Psoas muscle (tissue), 8 donors: ENCODE results near the gene NHEJ1. TPM values are rescaled to one million over a fixed set of nuclear protein-coding genes. Genes with fewer than 3 reads are reported as not detected.

Experiments used
- ATAC-seq, 4 donors: fragments of 200-7000 bp; cut with Tn5 transposase; one replicate each; pipeline ENCODE4 v1.9.1; 2020; ENCODE audit warnings: moderate library complexity in 3 of 4, mild to moderate bottlenecking in 2 of 4
- DNase-seq, 2 donors: peaks; one replicate each; pipeline ENCODE4 v3.0.0-alpha.2; 2020
- H3K27ac ChIP-seq: fragments of 200-600 bp; one replicate; pipeline ENCODE4 v1.8.0; 2022
- H3K27me3 ChIP-seq, 3 donors: fragments of 200-600 bp in 1 of 3; one replicate each; pipeline versions ENCODE4 v1.6.1 to v1.8.0; 2013 to 2022; ENCODE audit warnings: low read length in 2 of 3, mild to moderate bottlenecking in 2 of 3, moderate library complexity in 1 of 3; ENCODE audit not compliant: insufficient read depth in 3 of 3
- H3K36me3 ChIP-seq, 2 donors: fragments of 200-600 bp in 1 of 2; one replicate each; pipeline versions ENCODE4 v1.6.1 to v1.8.0; 2013 to 2022; ENCODE audit warnings: low read depth in 1 of 2, mild to moderate bottlenecking in 1 of 2, moderate library complexity in 1 of 2; ENCODE audit not compliant: insufficient read depth in 1 of 2
- H3K4me1 ChIP-seq: fragments of 200-600 bp; one replicate; pipeline ENCODE4 v1.8.0; 2022
- H3K4me3 ChIP-seq: fragments of 200-600 bp; one replicate; pipeline ENCODE4 v1.8.0; 2022; ENCODE audit warnings: mild to moderate bottlenecking
- H3K9me3 ChIP-seq: fragments of 200-600 bp; one replicate; pipeline ENCODE4 v1.8.0; 2022
- WGBS, 3 donors: extraction: QIAGEN DNeasy Blood & Tissue Kit; methylation state at CpG; one replicate each; pipeline versions ENCODE4 v1.1.6 to v1.1.7; 2013; 5-methylcytosine and 5-hydroxymethylcytosine counted together
- intact Hi-C, 2 donors: fragments of 100-400 bp; cut with DNase I; formaldehyde crosslinking; loops; one replicate each; pipeline versions ENCODE4 v1.11.0 to v1.14.2; 2022
- polyA plus RNA-seq, 3 donors: library from polyadenylated mRNA; stranded (reverse); fragments of 200-250 nt; gene quantifications; one replicate each; pipeline ENCODE4 v1.2.3, GENCODE V29; 2013
- total RNA-seq, 4 donors: library from RNA; stranded (reverse); fragmentation: NEBNext Ultra II Directional in 2 of 4; extraction: Animal tissue kit (Norgen Biotek cat#: 25700) in 2 of 4; gene quantifications; one replicate each; pipeline versions ENCODE4 v1.2.1 to v1.2.4, GENCODE V29; 2021 to 2023
- TF ChIP-seq, protein P1 (sequence below): fragments of 200-600 bp; IDR thresholded peaks from one replicate; pipeline ENCODE4 v1.8.0; 2022; ENCODE audit warnings: antibody characterized with exemption
- donor health status: healthy with polysubstance abuse.
- donor health status: DM: no; HTN: no; CAD: no; lungs with moderate emphysema.
- donor health status: Bipolar disorder and iron deficiency.
- donor health status: healthy.
- donor health status: DM: yes; HTN: yes; CAD: no.
- donor health status: DM: no; HTN: no; CAD: no.
- donor health status: DM: no; HTN: no; CAD: no.
- donor health status: DM: yes; HTN: yes; CAD: no.

The NHEJ1 gene
- total and polyA plus RNA-seq, 7 donors = 10.7 to 20.5 (median 14.4) TPM

GRCh38 chr2:219168932-219169331 lies 8.3 kb upstream of the NHEJ1 start:
- H3K36me3 ChIP-seq = peaks cover 0 to 19% of the 10 kb centered on the region in 2 donors
- H3K27ac ChIP-seq = no peak overlapping the region
- no peaks in the 10 kb centered on the region for H3K27me3 ChIP-seq
- H3K9me3 ChIP-seq = no peaks in the 10 kb centered on the region
- DNase-seq = no peak
- ATAC-seq = no peak
- TF ChIP-seq, protein P1, sequence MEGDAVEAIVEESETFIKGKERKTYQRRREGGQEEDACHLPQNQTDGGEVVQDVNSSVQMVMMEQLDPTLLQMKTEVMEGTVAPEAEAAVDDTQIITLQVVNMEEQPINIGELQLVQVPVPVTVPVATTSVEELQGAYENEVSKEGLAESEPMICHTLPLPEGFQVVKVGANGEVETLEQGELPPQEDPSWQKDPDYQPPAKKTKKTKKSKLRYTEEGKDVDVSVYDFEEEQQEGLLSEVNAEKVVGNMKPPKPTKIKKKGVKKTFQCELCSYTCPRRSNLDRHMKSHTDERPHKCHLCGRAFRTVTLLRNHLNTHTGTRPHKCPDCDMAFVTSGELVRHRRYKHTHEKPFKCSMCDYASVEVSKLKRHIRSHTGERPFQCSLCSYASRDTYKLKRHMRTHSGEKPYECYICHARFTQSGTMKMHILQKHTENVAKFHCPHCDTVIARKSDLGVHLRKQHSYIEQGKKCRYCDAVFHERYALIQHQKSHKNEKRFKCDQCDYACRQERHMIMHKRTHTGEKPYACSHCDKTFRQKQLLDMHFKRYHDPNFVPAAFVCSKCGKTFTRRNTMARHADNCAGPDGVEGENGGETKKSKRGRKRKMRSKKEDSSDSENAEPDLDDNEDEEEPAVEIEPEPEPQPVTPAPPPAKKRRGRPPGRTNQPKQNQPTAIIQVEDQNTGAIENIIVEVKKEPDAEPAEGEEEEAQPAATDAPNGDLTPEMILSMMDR = no peak
- H3K4me3 ChIP-seq = no peak overlapping the region
- peaks cover 20% of the 10 kb centered on the region for H3K4me1 ChIP-seq
- intact Hi-C loops = loop anchor here in 1 of 2 donors (10.0 kb wide), 2 partner anchors 216 to 366 kb away; partner anchors contain the start of gene DNPEP

DNA sequence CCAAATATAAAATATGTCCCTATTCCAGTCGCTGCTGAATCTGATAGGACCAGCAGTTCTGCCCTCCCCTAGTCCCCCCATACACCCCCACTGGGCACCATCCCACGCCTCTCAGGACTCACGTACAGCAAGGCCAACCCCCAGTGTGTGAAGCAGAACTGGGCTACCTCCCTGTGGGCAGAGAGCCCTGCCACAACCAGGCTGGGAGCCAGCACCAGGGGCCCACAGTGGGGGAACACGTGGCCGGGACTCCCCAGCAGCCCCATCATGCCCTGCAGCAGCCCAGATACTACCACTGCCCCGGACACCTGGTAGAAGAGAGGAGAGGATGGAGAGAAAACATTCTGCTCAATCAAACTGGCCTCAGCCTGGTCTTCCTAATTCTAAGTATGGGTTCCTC lies 7.9 kb upstream of the NHEJ1 start:
- intact Hi-C loops = loop anchor here in 1 of 2 donors (10.0 kb wide), 2 partner anchors 216 to 366 kb away; partner anchors contain the start of gene DNPEP
- no peak for ATAC-seq
- WGBS, 3 donors = 66 to 67% (median 66%) methylated on average over 5 to 6 of the region's 6 CpGs
- Histone ChIP-seq H3K36me3 (peaks cover 0 to 15% of the 10 kb centered on the region in 2 donors), H3K4me3 (no peak overlapping the region), H3K4me1 (peaks cover 20% of the 10 kb centered on the region), H3K27ac (no peak overlapping the region), H3K27me3 (no peaks in the 10 kb centered on the region), H3K9me3 (no peaks in the 10 kb centered on the region)
- no peak for DNase-seq
- TF ChIP-seq, protein P1 = no peak

DNA sequence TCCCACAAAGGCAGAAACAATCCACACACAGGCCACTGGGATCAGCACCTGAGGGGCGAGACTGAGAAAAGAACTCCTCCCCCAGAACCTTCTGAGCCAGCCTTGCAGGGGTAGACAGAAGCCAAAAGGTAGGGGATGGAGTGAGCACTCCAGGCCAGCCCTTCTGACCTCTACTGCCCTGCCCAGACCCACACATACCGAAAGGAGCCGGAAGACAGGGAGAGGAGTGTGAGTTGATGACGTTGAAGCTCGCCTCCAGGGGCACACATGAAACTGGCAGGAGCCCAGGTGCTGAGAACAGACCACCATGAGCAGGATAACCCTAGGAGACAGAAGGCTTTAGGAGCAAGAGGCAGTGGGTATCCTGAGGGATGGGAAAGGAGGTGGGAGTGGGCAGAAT lies 7.4 kb upstream of the NHEJ1 start:
- intact Hi-C loops = loop anchor here in 1 of 2 donors (10.0 kb wide), 2 partner anchors 217 to 367 kb away; partner anchors contain the start of gene DNPEP
- Histone ChIP-seq H3K4me1 (peaks cover 20% of the 10 kb centered on the region), H3K4me3 (no peak overlapping the region), H3K27me3 (no peaks in the 10 kb centered on the region), H3K27ac (no peak overlapping the region), H3K36me3 (peaks cover 0 to 10% of the 10 kb centered on the region in 2 donors), H3K9me3 (no peaks in the 10 kb centered on the region)
- ATAC-seq = no peak
- DNase-seq = no peak
- TF ChIP-seq, protein P1 = no peak
- WGBS, 3 donors = 56 to 65% (median 64%) methylated on average over 5 of the region's 5 CpGs

DNA sequence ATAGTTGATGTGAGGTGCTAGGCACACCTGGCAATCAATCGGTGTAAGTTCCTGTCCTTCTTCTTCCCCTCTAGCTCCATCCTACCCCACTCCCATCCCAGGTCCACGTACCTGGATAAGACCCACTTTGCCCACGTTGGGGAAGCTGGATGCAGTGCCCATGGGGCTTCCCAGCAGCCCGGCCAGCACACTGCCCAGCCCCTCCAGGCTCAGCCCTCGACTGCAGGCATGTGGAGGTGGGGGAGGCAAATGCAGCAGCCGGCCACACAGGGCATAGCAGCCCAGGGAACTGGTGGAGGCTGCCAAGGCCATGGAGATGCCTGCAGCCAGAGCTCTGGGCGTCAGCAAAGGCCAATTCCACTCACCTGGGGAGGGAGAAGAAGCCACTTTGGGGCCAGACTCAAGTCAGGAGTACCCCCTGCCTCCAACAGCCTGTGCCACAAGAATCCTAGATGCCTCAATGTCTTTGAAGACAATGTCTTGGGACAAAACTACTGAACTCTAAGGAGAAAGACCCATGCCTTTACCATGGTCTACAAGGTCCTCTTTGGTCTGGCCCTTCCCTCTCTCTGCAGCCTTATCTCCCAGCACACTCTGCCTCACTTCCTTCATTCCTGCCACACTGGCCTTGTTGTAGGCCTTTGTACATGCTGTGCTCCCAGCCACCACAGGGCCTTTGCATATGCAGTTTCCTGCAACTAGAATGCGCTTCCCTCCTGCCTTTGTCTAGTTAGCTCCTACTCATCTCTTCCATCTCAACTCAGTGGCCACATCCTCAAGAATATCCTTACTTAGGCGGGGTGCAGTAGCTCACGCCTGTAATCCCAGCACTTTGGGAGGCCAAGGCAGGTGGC lies 4.7 kb upstream of the NHEJ1 start:
- no peaks in the 10 kb centered on the region for H3K9me3 ChIP-seq
- H3K27me3 ChIP-seq = no peaks in the 10 kb centered on the region
- TF ChIP-seq, protein P1 = no peak
- WGBS, 3 donors = 82 to 85% (median 85%) methylated on average over 10 of the region's 10 CpGs
- ATAC-seq (no peak), DNase-seq (no peak)
- H3K36me3 ChIP-seq = no peaks in the 10 kb centered on the region
- H3K4me3 ChIP-seq = no peak overlapping the region
- no peaks in the 10 kb centered on the region for H3K4me1 ChIP-seq
- no peak overlapping the region for H3K27ac ChIP-seq
- intact Hi-C loops = loop anchor here in 1 of 2 donors (10.0 kb wide), 2 partner anchors 220 to 370 kb away; partner anchors contain the start of gene DNPEP
